HepG2 (cell line): ENCODE data around the gene HIPK4. TPM values are rescaled to one million over a fixed set of nuclear protein-coding genes. Genes with fewer than 3 reads are reported as not detected.

Source experiments
- ARNT2 ChIP-seq: sonication (generic); formaldehyde crosslinking; IDR thresholded peaks from 2 replicates; pipeline ENCODE4 v1.8.0; 2022; ENCODE audit warnings: mild to moderate bottlenecking, low read depth, missing genetic modification reagents, moderate library complexity
- ARNTL ChIP-seq: sonication (generic); formaldehyde crosslinking; IDR thresholded peaks from 2 replicates; pipeline ENCODE4 v1.4.0; 2020; ENCODE audit warnings: mild to moderate bottlenecking, missing genetic modification reagents
- ATF4 ChIP-seq, 2 experiments: fragments of 450-650 bp in 1 of 2; sonication (generic) in 1 of 2; formaldehyde crosslinking; IDR thresholded peaks; 2 replicates each; pipeline versions ENCODE4 v1.5.0 to v1.8.0; 2020 to 2022; ENCODE audit warnings: mild to moderate bottlenecking in 1 of 2, missing genetic modification reagents in 1 of 2
- BCL3 ChIP-seq: sonication (generic); formaldehyde crosslinking; IDR thresholded peaks from 2 replicates; pipeline ENCODE4 v1.5.1; 2020; ENCODE audit warnings: mild to moderate bottlenecking, missing genetic modification reagents, moderate library complexity
- CCDC6 ChIP-seq: sonication (generic); formaldehyde crosslinking; IDR thresholded peaks from 2 replicates; pipeline ENCODE4 v1.8.1; 2022; ENCODE audit warnings: mild to moderate bottlenecking, missing genetic modification reagents, moderate library complexity
- ELF4 ChIP-seq: sonication (generic); formaldehyde crosslinking; IDR thresholded peaks from 2 replicates; pipeline ENCODE4 v1.5.0; 2020; ENCODE audit warnings: missing genetic modification reagents, mild to moderate bottlenecking, moderate library complexity, borderline replicate concordance
- KDM5B ChIP-seq: sonication (generic); formaldehyde crosslinking; IDR thresholded peaks from 2 replicates; pipeline ENCODE4 v1.4.0; 2020; ENCODE audit warnings: missing genetic modification reagents, mild to moderate bottlenecking, borderline replicate concordance
- MIER3 ChIP-seq: IDR thresholded peaks from 2 replicates; pipeline ENCODE4 v1.6.1; 2016; ENCODE audit warnings: missing compliant biosample characterization, borderline replicate concordance
- MLX ChIP-seq: IDR thresholded peaks from 2 replicates; pipeline ENCODE4 v1.6.1; 2016
- MYC ChIP-seq: sonication (generic); formaldehyde crosslinking; IDR thresholded peaks from 2 replicates; pipeline ENCODE4 v1.9.0; 2021; ENCODE audit warnings: missing genetic modification reagents, borderline replicate concordance
- SNRNP70 ChIP-seq: fragments of 200-400 bp; formaldehyde crosslinking; IDR thresholded peaks from 2 replicates; pipeline ENCODE4 v1.6.1; 2017; ENCODE audit warnings: mild to moderate bottlenecking, low read depth, low read length, moderate library complexity
- SRF ChIP-seq: IDR thresholded peaks from 2 replicates; pipeline ENCODE4 v1.6.1; 2011; ENCODE audit warnings: mild to moderate bottlenecking, low read depth, low read length, moderate library complexity
- TMF1 ChIP-seq: sonication (generic); formaldehyde crosslinking; IDR thresholded peaks from 2 replicates; pipeline ENCODE4 v1.8.1; 2022; ENCODE audit warnings: low read depth, missing genetic modification reagents
- WIZ ChIP-seq: sonication (generic); formaldehyde crosslinking; IDR thresholded peaks from 2 replicates; pipeline ENCODE4 v1.5.1; 2020; ENCODE audit warnings: mild to moderate bottlenecking, missing genetic modification reagents
- ZNF484 ChIP-seq: sonication (generic); formaldehyde crosslinking; IDR thresholded peaks from 2 replicates; pipeline ENCODE4 v1.5.1; 2020; ENCODE audit warnings: mild to moderate bottlenecking, low read depth, missing genetic modification reagents, borderline replicate concordance
- ZNF644 ChIP-seq: IDR thresholded peaks from 2 replicates; pipeline ENCODE4 v1.6.1; 2016; ENCODE audit warnings: low read depth
- ZNF772 ChIP-seq: sonication (generic); formaldehyde crosslinking; IDR thresholded peaks from 2 replicates; pipeline ENCODE4 v1.5.0; 2020; ENCODE audit warnings: mild to moderate bottlenecking, missing genetic modification reagents
- ZNF777 ChIP-seq: sonication (generic); formaldehyde crosslinking; IDR thresholded peaks from 2 replicates; pipeline ENCODE4 v1.4.0; 2020; ENCODE audit warnings: missing genetic modification reagents
- polyA plus RNA-seq, 8 experiments: library from polyadenylated mRNA; depleted of rRNA in 3 of 8; stranded (reverse) in 7 of 8; unstranded in 1 of 8; fragments of >200 nt; fragmentation: Illumina TruSeq in 4 of 8; extraction: Trizol in 4 of 8; gene quantifications; 2 replicates each; pipeline versions ENCODE4 v1.2.1 to v1.2.3, GENCODE V29; 2011 to 2016; ENCODE audit warnings: low read depth in 4 of 8, missing spikeins in 1 of 8, mixed read lengths in 1 of 8; ENCODE audit not compliant: insufficient read depth in 1 of 8
- total RNA-seq, 5 experiments: library from RNA; depleted of rRNA; stranded (reverse); fragments of >200 nt; fragmentation: Illumina TruSeq; extraction: Trizol; gene quantifications; 2 replicates each; pipeline ENCODE4 v1.2.3, GENCODE V29; 2016; ENCODE audit warnings: low read depth in 1 of 5
- TF ChIP-seq, protein P1 (sequence below): sonication (generic); formaldehyde crosslinking; IDR thresholded peaks from 2 replicates; pipeline ENCODE4 v1.4.0; 2020; ENCODE audit warnings: mild to moderate bottlenecking, missing genetic modification reagents
- TF ChIP-seq, protein P2 (sequence below): sonication (generic); formaldehyde crosslinking; IDR thresholded peaks from 2 replicates; pipeline ENCODE4 v1.4.0; 2020; ENCODE audit warnings: missing genetic modification reagents, borderline replicate concordance

Gene HIPK4
- total and polyA plus RNA-seq, 2 of the 13 experiments (the other 11 are each of a cell fraction or from before 2014, with no cell fraction given), result 0.03 TPM; not detected in 1

GRCh38 chr19:40420766-40421765, 31.1 kb upstream of the HIPK4 start (continued):
- TF ChIP-seq TMF1 (CRISPR knock-in tag) (no peak), MLX (CRISPR knock-in tag) (no peak; the same call in 1 of the 2 replicates), BCL3 (CRISPR knock-in tag) (peak; percentile 83), ZNF484 (CRISPR knock-in tag) (no peak), WIZ (0 out of 2 replicates have a peak, but pooled peaks have one; percentile 58), MIER3 (peak; percentile 48; the same call in 1 of the 2 replicates), ZNF772 (CRISPR knock-in tag) (peak; percentile 91), ARNT2 (CRISPR knock-in tag) (peak; percentile 93), CCDC6 (peak; percentile 88), ELF4 (peak; percentile 87), SNRNP70 (no peak), ARNTL (CRISPR knock-in tag) (peak; percentile 84), ZNF644 (CRISPR knock-in tag) (no peak), MYC (peak; percentile 88), ZNF777 (peak; percentile 94), ATF4 (CRISPR knock-in tag; IDR thresholded peaks at IDR 0.05) (peak in 1 of 2 experiments; percentile 64; a peak in 2 of 4 replicates), KDM5B (CRISPR knock-in tag) (peak; percentile 87), SRF (peak; percentile 100)
- TF ChIP-seq, protein P1, sequence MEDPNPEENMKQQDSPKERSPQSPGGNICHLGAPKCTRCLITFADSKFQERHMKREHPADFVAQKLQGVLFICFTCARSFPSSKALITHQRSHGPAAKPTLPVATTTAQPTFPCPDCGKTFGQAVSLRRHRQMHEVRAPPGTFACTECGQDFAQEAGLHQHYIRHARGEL (CRISPR knock-in tag), result peak; percentile 81; the same call in 1 of the 2 replicates
- TF ChIP-seq, protein P2, sequence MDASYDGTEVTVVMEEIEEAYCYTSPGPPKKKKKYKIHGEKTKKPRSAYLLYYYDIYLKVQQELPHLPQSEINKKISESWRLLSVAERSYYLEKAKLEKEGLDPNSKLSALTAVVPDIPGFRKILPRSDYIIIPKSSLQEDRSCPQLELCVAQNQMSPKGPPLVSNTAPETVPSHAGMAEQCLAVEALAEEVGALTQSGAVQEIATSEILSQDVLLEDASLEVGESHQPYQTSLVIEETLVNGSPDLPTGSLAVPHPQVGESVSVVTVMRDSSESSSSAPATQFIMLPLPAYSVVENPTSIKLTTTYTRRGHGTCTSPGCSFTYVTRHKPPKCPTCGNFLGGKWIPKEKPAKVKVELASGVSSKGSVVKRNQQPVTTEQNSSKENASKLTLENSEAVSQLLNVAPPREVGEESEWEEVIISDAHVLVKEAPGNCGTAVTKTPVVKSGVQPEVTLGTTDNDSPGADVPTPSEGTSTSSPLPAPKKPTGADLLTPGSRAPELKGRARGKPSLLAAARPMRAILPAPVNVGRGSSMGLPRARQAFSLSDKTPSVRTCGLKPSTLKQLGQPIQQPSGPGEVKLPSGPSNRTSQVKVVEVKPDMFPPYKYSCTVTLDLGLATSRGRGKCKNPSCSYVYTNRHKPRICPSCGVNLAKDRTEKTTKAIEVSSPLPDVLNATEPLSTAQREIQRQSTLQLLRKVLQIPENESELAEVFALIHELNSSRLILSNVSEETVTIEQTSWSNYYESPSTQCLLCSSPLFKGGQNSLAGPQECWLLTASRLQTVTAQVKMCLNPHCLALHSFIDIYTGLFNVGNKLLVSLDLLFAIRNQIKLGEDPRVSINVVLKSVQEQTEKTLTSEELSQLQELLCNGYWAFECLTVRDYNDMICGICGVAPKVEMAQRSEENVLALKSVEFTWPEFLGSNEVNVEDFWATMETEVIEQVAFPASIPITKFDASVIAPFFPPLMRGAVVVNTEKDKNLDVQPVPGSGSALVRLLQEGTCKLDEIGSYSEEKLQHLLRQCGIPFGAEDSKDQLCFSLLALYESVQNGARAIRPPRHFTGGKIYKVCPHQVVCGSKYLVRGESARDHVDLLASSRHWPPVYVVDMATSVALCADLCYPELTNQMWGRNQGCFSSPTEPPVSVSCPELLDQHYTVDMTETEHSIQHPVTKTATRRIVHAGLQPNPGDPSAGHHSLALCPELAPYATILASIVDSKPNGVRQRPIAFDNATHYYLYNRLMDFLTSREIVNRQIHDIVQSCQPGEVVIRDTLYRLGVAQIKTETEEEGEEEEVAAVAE (CRISPR knock-in tag), result no peak
